HEK293 (cell line): Measurements from ENCODE around the gene EEF1AKMT3.

Experiments
- GLI4 ChIP-seq: fragments of 450-650 bp; formaldehyde crosslinking; IDR thresholded peaks from 2 replicates; pipeline ENCODE4 v1.5.1; 2016; ENCODE audit warnings: missing biosample characterization, missing genetic modification characterization
- KLF8 ChIP-seq: fragments of 450-650 bp; formaldehyde crosslinking; IDR thresholded peaks from 2 replicates; pipeline ENCODE4 v1.5.1; 2016; ENCODE audit warnings: missing biosample characterization, missing genetic modification characterization
- SP7 ChIP-seq: fragments of 450-650 bp; formaldehyde crosslinking; IDR thresholded peaks from 2 replicates; pipeline ENCODE4 v1.5.1; 2016; ENCODE audit warnings: missing biosample characterization, missing genetic modification characterization
- TCF7L2 ChIP-seq: IDR thresholded peaks from 2 replicates; pipeline ENCODE4 v1.6.1; 2011; ENCODE audit warnings: low read depth, mild to moderate bottlenecking, inconsistent platforms, low read length, moderate library complexity, borderline replicate concordance
- ZFP3 ChIP-seq: fragments of 450-650 bp; formaldehyde crosslinking; IDR thresholded peaks from 2 replicates; pipeline ENCODE4 v1.5.1; 2016; ENCODE audit warnings: low read depth, missing biosample characterization, missing genetic modification characterization
- ZNF121 ChIP-seq: fragments of 450-650 bp; formaldehyde crosslinking; IDR thresholded peaks from 2 replicates; pipeline ENCODE4 v1.5.1; 2016; ENCODE audit warnings: missing biosample characterization, missing genetic modification characterization
- ZNF169 ChIP-seq: fragments of 450-650 bp; formaldehyde crosslinking; IDR thresholded peaks from 2 replicates; pipeline ENCODE4 v1.5.1; 2016; ENCODE audit warnings: missing biosample characterization, missing genetic modification characterization
- ZNF2 ChIP-seq: fragments of 450-650 bp; formaldehyde crosslinking; IDR thresholded peaks from 2 replicates; pipeline ENCODE4 v1.5.1; 2016; ENCODE audit warnings: missing biosample characterization, missing genetic modification characterization
- ZNF202 ChIP-seq: fragments of 450-650 bp; formaldehyde crosslinking; IDR thresholded peaks from 2 replicates; pipeline ENCODE4 v1.5.1; 2016; ENCODE audit warnings: missing biosample characterization, missing genetic modification characterization, borderline replicate concordance
- ZNF221 ChIP-seq: fragments of 450-650 bp; formaldehyde crosslinking; IDR thresholded peaks from 2 replicates; pipeline ENCODE4 v1.5.1; 2017; ENCODE audit warnings: missing biosample characterization, missing genetic modification characterization, borderline replicate concordance
- ZNF239 ChIP-seq: fragments of 450-650 bp; formaldehyde crosslinking; IDR thresholded peaks from 2 replicates; pipeline ENCODE4 v1.5.1; 2016; ENCODE audit warnings: missing biosample characterization, missing genetic modification characterization
- ZNF302 ChIP-seq: fragments of 450-650 bp; formaldehyde crosslinking; IDR thresholded peaks from 2 replicates; pipeline ENCODE4 v1.5.1; 2016; ENCODE audit warnings: missing biosample characterization, missing genetic modification characterization, low read depth
- ZNF341 ChIP-seq: fragments of 450-650 bp; formaldehyde crosslinking; IDR thresholded peaks from 2 replicates; pipeline ENCODE4; 2016; ENCODE audit warnings: low read depth, missing biosample characterization, missing genetic modification characterization
- ZNF404 ChIP-seq: fragments of 450-650 bp; formaldehyde crosslinking; IDR thresholded peaks from 2 replicates; pipeline ENCODE4 v1.5.1; 2017; ENCODE audit warnings: missing biosample characterization, missing genetic modification characterization
- ZNF558 ChIP-seq: fragments of 450-650 bp; formaldehyde crosslinking; IDR thresholded peaks from 2 replicates; pipeline ENCODE4 v1.5.1; 2016; ENCODE audit warnings: missing biosample characterization, missing genetic modification characterization
- ZNF585B ChIP-seq: fragments of 450-650 bp; formaldehyde crosslinking; IDR thresholded peaks from 2 replicates; pipeline ENCODE4 v1.5.1; 2016; ENCODE audit warnings: missing biosample characterization, missing genetic modification characterization
- ZNF610 ChIP-seq: fragments of 450-650 bp; formaldehyde crosslinking; IDR thresholded peaks from 2 replicates; pipeline ENCODE4 v1.5.1; 2016; ENCODE audit warnings: missing biosample characterization, missing genetic modification characterization, borderline replicate concordance
- ZNF623 ChIP-seq: fragments of 450-650 bp; formaldehyde crosslinking; IDR thresholded peaks from 2 replicates; pipeline ENCODE4 v1.5.1; 2016; ENCODE audit warnings: missing biosample characterization, missing genetic modification characterization
- ZNF747 ChIP-seq: fragments of 450-650 bp; formaldehyde crosslinking; IDR thresholded peaks from 2 replicates; pipeline ENCODE4 v1.5.1; 2016; ENCODE audit warnings: missing biosample characterization, missing genetic modification characterization
- ZSCAN16 ChIP-seq: fragments of 450-650 bp; formaldehyde crosslinking; IDR thresholded peaks from 2 replicates; pipeline ENCODE4 v1.5.1; 2016; ENCODE audit warnings: missing biosample characterization, missing genetic modification characterization
- TF ChIP-seq, protein P1 (sequence below): fragments of 450-650 bp; formaldehyde crosslinking; IDR thresholded peaks from 2 replicates; pipeline ENCODE4 v1.5.1; 2016; ENCODE audit warnings: missing biosample characterization, missing genetic modification characterization
- TF ChIP-seq, protein P2 (sequence below): fragments of 450-650 bp; formaldehyde crosslinking; IDR thresholded peaks from 2 replicates; pipeline ENCODE4 v1.5.1; 2017; ENCODE audit warnings: missing biosample characterization, missing genetic modification characterization
- TF ChIP-seq, protein P3 (sequence below): fragments of 450-650 bp; IDR thresholded peaks from 2 replicates; pipeline ENCODE4 v1.5.1; 2018; ENCODE audit warnings: missing biosample characterization, mild to moderate bottlenecking, missing genetic modification characterization
- TF ChIP-seq, protein P4 (sequence below): fragments of 450-650 bp; formaldehyde crosslinking; IDR thresholded peaks from 2 replicates; pipeline ENCODE4 v1.5.1; 2016; ENCODE audit warnings: missing biosample characterization, missing genetic modification characterization
- TF ChIP-seq, protein P5 (sequence below): fragments of 450-650 bp; formaldehyde crosslinking; IDR thresholded peaks from 2 replicates; pipeline ENCODE4 v1.5.1; 2016; ENCODE audit warnings: missing biosample characterization, missing genetic modification characterization, borderline replicate concordance
- TF ChIP-seq, protein P6 (sequence below): fragments of 450-650 bp; formaldehyde crosslinking; IDR thresholded peaks from 2 replicates; pipeline ENCODE4 v1.5.1; 2016; ENCODE audit warnings: missing biosample characterization, missing genetic modification characterization, borderline replicate concordance
- TF ChIP-seq, protein P7 (sequence below): fragments of 450-650 bp; formaldehyde crosslinking; IDR thresholded peaks from 2 replicates; pipeline ENCODE4 v1.5.1; 2016; ENCODE audit warnings: missing biosample characterization, missing genetic modification characterization

Gene EEF1AKMT3

DNA sequence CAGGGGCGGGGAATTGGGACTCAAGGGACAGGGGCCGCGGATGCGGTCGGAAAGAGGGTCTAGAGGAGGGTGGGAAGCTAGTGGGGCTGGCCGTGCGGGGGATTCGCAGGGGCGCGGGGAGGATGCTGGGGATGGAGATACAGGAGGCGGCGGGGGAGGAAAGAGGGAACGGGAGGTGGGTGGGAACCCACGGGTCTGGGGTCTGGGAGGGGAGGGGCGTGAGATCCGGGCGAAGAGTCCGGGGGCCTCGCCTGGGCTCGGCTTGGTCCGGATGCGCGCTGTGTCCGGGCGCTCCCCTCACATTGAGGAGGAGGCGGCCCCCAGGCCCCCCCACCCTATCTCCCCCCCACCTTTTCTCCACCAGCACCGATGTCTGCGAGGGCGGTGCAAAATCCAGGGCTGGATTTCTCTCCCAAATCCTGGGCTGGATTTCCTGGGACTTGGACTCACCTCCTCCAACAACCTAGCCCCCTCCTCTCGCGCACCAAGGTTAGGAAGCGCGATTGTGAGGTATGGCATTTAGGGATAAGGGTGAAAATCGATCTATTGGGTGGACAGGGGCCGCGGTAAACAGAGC is 33.7 kb upstream of the EEF1AKMT3 start, which contains the start of gene AGAP2 (continued):
- TF ChIP-seq ZNF302 (no peak), SP7 (peak; percentile 82), ZNF202 (no peak), ZNF239 (tag by site-specific recombination) (no peak), ZNF610 (tag by site-specific recombination) (no peak), ZNF623 (tag by site-specific recombination) (no peak), TCF7L2 (no peak), ZNF404 (tag by site-specific recombination) (no peak), ZNF558 (tag by site-specific recombination) (peak; percentile 37; the same call in 1 of the 2 replicates), ZNF169 (tag by site-specific recombination) (no peak), ZNF585B (tag by site-specific recombination) (no peak), KLF8 (peak; percentile 68), ZNF747 (no peak), ZNF121 (tag by site-specific recombination) (no peak), ZSCAN16 (tag by site-specific recombination) (no peak), ZFP3 (no peak), GLI4 (tag by site-specific recombination) (no peak), ZNF341 (no peak), ZNF221 (tag by site-specific recombination) (no peak), ZNF2 (tag by site-specific recombination) (no peak)
- TF ChIP-seq, protein P1, sequence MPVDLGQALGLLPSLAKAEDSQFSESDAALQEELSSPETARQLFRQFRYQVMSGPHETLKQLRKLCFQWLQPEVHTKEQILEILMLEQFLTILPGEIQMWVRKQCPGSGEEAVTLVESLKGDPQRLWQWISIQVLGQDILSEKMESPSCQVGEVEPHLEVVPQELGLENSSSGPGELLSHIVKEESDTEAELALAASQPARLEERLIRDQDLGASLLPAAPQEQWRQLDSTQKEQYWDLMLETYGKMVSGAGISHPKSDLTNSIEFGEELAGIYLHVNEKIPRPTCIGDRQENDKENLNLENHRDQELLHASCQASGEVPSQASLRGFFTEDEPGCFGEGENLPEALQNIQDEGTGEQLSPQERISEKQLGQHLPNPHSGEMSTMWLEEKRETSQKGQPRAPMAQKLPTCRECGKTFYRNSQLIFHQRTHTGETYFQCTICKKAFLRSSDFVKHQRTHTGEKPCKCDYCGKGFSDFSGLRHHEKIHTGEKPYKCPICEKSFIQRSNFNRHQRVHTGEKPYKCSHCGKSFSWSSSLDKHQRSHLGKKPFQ (tag by site-specific recombination), result no peak
- TF ChIP-seq, protein P2, sequence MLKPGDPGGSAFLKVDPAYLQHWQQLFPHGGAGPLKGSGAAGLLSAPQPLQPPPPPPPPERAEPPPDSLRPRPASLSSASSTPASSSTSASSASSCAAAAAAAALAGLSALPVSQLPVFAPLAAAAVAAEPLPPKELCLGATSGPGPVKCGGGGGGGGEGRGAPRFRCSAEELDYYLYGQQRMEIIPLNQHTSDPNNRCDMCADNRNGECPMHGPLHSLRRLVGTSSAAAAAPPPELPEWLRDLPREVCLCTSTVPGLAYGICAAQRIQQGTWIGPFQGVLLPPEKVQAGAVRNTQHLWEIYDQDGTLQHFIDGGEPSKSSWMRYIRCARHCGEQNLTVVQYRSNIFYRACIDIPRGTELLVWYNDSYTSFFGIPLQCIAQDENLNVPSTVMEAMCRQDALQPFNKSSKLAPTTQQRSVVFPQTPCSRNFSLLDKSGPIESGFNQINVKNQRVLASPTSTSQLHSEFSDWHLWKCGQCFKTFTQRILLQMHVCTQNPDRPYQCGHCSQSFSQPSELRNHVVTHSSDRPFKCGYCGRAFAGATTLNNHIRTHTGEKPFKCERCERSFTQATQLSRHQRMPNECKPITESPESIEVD (tag by site-specific recombination), result no peak
- TF ChIP-seq, protein P3, sequence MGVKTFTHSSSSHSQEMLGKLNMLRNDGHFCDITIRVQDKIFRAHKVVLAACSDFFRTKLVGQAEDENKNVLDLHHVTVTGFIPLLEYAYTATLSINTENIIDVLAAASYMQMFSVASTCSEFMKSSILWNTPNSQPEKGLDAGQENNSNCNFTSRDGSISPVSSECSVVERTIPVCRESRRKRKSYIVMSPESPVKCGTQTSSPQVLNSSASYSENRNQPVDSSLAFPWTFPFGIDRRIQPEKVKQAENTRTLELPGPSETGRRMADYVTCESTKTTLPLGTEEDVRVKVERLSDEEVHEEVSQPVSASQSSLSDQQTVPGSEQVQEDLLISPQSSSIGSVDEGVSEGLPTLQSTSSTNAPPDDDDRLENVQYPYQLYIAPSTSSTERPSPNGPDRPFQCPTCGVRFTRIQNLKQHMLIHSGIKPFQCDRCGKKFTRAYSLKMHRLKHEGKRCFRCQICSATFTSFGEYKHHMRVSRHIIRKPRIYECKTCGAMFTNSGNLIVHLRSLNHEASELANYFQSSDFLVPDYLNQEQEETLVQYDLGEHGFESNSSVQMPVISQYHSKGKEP, result 0 out of 2 replicates have a peak, but pooled peaks have one; percentile 57
- TF ChIP-seq, protein P4, sequence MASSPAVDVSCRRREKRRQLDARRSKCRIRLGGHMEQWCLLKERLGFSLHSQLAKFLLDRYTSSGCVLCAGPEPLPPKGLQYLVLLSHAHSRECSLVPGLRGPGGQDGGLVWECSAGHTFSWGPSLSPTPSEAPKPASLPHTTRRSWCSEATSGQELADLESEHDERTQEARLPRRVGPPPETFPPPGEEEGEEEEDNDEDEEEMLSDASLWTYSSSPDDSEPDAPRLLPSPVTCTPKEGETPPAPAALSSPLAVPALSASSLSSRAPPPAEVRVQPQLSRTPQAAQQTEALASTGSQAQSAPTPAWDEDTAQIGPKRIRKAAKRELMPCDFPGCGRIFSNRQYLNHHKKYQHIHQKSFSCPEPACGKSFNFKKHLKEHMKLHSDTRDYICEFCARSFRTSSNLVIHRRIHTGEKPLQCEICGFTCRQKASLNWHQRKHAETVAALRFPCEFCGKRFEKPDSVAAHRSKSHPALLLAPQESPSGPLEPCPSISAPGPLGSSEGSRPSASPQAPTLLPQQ, result 0 out of 2 replicates have a peak, but pooled peaks have one; percentile 65
- TF ChIP-seq, protein P5, sequence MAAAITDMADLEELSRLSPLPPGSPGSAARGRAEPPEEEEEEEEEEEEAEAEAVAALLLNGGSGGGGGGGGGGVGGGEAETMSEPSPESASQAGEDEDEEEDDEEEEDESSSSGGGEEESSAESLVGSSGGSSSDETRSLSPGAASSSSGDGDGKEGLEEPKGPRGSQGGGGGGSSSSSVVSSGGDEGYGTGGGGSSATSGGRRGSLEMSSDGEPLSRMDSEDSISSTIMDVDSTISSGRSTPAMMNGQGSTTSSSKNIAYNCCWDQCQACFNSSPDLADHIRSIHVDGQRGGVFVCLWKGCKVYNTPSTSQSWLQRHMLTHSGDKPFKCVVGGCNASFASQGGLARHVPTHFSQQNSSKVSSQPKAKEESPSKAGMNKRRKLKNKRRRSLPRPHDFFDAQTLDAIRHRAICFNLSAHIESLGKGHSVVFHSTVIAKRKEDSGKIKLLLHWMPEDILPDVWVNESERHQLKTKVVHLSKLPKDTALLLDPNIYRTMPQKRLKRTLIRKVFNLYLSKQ (tag by site-specific recombination), result no peak
- TF ChIP-seq, protein P6, sequence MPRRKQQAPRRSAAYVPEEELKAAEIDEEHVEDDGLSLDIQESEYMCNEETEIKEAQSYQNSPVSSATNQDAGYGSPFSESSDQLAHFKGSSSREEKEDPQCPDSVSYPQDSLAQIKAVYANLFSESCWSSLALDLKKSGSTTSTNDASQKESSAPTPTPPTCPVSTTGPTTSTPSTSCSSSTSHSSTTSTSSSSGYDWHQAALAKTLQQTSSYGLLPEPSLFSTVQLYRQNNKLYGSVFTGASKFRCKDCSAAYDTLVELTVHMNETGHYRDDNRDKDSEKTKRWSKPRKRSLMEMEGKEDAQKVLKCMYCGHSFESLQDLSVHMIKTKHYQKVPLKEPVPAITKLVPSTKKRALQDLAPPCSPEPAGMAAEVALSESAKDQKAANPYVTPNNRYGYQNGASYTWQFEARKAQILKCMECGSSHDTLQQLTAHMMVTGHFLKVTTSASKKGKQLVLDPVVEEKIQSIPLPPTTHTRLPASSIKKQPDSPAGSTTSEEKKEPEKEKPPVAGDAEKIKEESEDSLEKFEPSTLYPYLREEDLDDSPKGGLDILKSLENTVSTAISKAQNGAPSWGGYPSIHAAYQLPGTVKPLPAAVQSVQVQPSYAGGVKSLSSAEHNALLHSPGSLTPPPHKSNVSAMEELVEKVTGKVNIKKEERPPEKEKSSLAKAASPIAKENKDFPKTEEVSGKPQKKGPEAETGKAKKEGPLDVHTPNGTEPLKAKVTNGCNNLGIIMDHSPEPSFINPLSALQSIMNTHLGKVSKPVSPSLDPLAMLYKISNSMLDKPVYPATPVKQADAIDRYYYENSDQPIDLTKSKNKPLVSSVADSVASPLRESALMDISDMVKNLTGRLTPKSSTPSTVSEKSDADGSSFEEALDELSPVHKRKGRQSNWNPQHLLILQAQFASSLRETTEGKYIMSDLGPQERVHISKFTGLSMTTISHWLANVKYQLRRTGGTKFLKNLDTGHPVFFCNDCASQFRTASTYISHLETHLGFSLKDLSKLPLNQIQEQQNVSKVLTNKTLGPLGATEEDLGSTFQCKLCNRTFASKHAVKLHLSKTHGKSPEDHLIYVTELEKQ (tag by site-specific recombination), result peak; percentile 25; the same call in 1 of the 2 replicates
- TF ChIP-seq, protein P7, sequence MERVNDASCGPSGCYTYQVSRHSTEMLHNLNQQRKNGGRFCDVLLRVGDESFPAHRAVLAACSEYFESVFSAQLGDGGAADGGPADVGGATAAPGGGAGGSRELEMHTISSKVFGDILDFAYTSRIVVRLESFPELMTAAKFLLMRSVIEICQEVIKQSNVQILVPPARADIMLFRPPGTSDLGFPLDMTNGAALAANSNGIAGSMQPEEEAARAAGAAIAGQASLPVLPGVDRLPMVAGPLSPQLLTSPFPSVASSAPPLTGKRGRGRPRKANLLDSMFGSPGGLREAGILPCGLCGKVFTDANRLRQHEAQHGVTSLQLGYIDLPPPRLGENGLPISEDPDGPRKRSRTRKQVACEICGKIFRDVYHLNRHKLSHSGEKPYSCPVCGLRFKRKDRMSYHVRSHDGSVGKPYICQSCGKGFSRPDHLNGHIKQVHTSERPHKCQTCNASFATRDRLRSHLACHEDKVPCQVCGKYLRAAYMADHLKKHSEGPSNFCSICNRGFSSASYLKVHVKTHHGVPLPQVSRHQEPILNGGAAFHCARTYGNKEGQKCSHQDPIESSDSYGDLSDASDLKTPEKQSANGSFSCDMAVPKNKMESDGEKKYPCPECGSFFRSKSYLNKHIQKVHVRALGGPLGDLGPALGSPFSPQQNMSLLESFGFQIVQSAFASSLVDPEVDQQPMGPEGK, result peak; percentile 91
